Neuronal stem cell (in vitro differentiated cells): Measurements from ENCODE around the gene PCDHA8. TPM values are rescaled to one million over a fixed set of nuclear protein-coding genes. Genes with fewer than 3 reads are reported as not detected.

Source experiments
- DNase-seq: peaks from one replicate; pipeline ENCODE4 v3.0.0-alpha.2; 2013; ENCODE audit warnings: low spot score
- H2AFZ ChIP-seq: one replicate; pipeline ENCODE4 v1.6.1; 2013; ENCODE audit warnings: mild to moderate bottlenecking, low read length, inconsistent platforms
- H2AK5ac ChIP-seq: 2 replicates; pipeline ENCODE4 v1.6.1; 2013; ENCODE audit warnings: low read depth, mild to moderate bottlenecking, inconsistent platforms, low read length, moderate library complexity, mixed read lengths
- H2BK120ac ChIP-seq: 2 replicates; pipeline ENCODE4 v1.6.1; 2013; ENCODE audit warnings: low read depth, mild to moderate bottlenecking, inconsistent platforms, low read length, moderate library complexity, mixed read lengths
- H2BK12ac ChIP-seq: one replicate; pipeline ENCODE4 v1.6.1; 2013; ENCODE audit warnings: low read length, inconsistent platforms
- H2BK15ac ChIP-seq: 2 replicates; pipeline ENCODE4 v1.6.1; 2013; ENCODE audit warnings: mild to moderate bottlenecking, low read length, inconsistent platforms, mixed read lengths
- H2BK5ac ChIP-seq: one replicate; pipeline ENCODE4 v1.6.1; 2013; ENCODE audit warnings: inconsistent platforms, mild to moderate bottlenecking, low read length, moderate library complexity
- H3K14ac ChIP-seq: one replicate; pipeline ENCODE4 v1.6.1; 2013; ENCODE audit warnings: low read length, inconsistent platforms
- H3K18ac ChIP-seq: 2 replicates; pipeline ENCODE4 v1.6.1; 2013; ENCODE audit warnings: low read length, inconsistent platforms
- H3K23ac ChIP-seq: 2 replicates; pipeline ENCODE4 v1.6.1; 2013; ENCODE audit warnings: low read depth, mild to moderate bottlenecking, mixed read lengths, low read length, inconsistent platforms; ENCODE audit not compliant: poor library complexity
- H3K27ac ChIP-seq: replicated peaks from 3 replicates; pipeline ENCODE4 v1.5.1; 2013; ENCODE audit warnings: low read length, inconsistent platforms
- H3K27me3 ChIP-seq, 3 experiments: 2 replicates each; pipeline ENCODE4 v1.6.1; 2013; ENCODE audit warnings: low read length in 3 of 3, mild to moderate bottlenecking in 2 of 3, inconsistent platforms in 1 of 3, low read depth in 1 of 3, mixed read lengths in 1 of 3, moderate library complexity in 1 of 3; ENCODE audit not compliant: control insufficient read depth in 3 of 3, insufficient read depth in 3 of 3
- H3K36me3 ChIP-seq, 2 donors: replicated peaks in 1 of 2; 2 replicates each; pipeline ENCODE4 v1.6.1; 2013; ENCODE audit warnings: low read length in 2 of 2; ENCODE audit not compliant: control insufficient read depth in 2 of 2, insufficient read depth in 2 of 2
- H3K4ac ChIP-seq: 2 replicates; pipeline ENCODE4 v1.6.1; 2013; ENCODE audit warnings: inconsistent platforms, mild to moderate bottlenecking, low read length, moderate library complexity
- H3K4me1 ChIP-seq, 2 donors: 1 replicate in 1 of 2; 2 replicates in 1 of 2; pipeline ENCODE4 v1.6.1; 2013; ENCODE audit warnings: low read length in 2 of 2, low read depth in 1 of 2; ENCODE audit not compliant: control insufficient read depth in 2 of 2, insufficient read depth in 1 of 2
- H3K4me2 ChIP-seq: one replicate; pipeline ENCODE4 v1.6.1; 2013; ENCODE audit warnings: mild to moderate bottlenecking, low read length, inconsistent platforms; ENCODE audit not compliant: insufficient read depth, poor library complexity, severe bottlenecking
- H3K4me3 ChIP-seq, 2 donors: 2 replicates each; pipeline ENCODE4 v1.5.1; 2013; ENCODE audit warnings: low read length in 2 of 2, mild to moderate bottlenecking in 2 of 2, inconsistent platforms in 1 of 2, moderate library complexity in 1 of 2
- H3K79me1 ChIP-seq: one replicate; pipeline ENCODE4 v1.6.1; 2013; ENCODE audit warnings: low read depth, mild to moderate bottlenecking, inconsistent platforms, low read length, moderate library complexity
- H3K9ac ChIP-seq: one replicate; pipeline ENCODE4 v1.6.1; 2013; ENCODE audit warnings: mild to moderate bottlenecking, low read depth, low read length, inconsistent platforms; ENCODE audit not compliant: poor library complexity
- H3K9me3 ChIP-seq, 2 donors: replicated peaks in 1 of 2; 2 replicates each; pipeline versions ENCODE3 to v1.6.1; 2013; ENCODE audit warnings: low read length in 2 of 2, mild to moderate bottlenecking in 2 of 2, inconsistent platforms in 1 of 2, low read depth in 1 of 2, mixed read lengths in 1 of 2, moderate library complexity in 1 of 2; ENCODE audit not compliant: control insufficient read depth in 2 of 2, insufficient read depth in 1 of 2
- H4K8ac ChIP-seq: one replicate; pipeline ENCODE4 v1.6.1; 2013; ENCODE audit warnings: low read depth, mild to moderate bottlenecking, inconsistent platforms, low read length, moderate library complexity
- H4K91ac ChIP-seq: one replicate; pipeline ENCODE4 v1.6.1; 2013; ENCODE audit warnings: low read length, low read depth, mild to moderate bottlenecking, inconsistent platforms; ENCODE audit not compliant: poor library complexity
- WGBS, 2 donors: extraction: QIAGEN DNeasy Blood & Tissue Kit; methylation state at CpG; one replicate each; pipeline ENCODE4 v1.1.7; 2013; ENCODE audit warnings: missing lambda C conversion rate in 2 of 2, mixed read lengths in 1 of 2; ENCODE audit not compliant: insufficient read length in 2 of 2, insufficient replicate concordance in 1 of 2; ENCODE audit errors: extremely low coverage in 2 of 2; 5-methylcytosine and 5-hydroxymethylcytosine counted together
- polyA plus RNA-seq, 2 experiments: library from polyadenylated mRNA; stranded (reverse); fragments of 200-250 nt; gene quantifications; one replicate each; pipeline ENCODE4 v1.2.3, GENCODE V29; 2013

Gene PCDHA8, protein sequence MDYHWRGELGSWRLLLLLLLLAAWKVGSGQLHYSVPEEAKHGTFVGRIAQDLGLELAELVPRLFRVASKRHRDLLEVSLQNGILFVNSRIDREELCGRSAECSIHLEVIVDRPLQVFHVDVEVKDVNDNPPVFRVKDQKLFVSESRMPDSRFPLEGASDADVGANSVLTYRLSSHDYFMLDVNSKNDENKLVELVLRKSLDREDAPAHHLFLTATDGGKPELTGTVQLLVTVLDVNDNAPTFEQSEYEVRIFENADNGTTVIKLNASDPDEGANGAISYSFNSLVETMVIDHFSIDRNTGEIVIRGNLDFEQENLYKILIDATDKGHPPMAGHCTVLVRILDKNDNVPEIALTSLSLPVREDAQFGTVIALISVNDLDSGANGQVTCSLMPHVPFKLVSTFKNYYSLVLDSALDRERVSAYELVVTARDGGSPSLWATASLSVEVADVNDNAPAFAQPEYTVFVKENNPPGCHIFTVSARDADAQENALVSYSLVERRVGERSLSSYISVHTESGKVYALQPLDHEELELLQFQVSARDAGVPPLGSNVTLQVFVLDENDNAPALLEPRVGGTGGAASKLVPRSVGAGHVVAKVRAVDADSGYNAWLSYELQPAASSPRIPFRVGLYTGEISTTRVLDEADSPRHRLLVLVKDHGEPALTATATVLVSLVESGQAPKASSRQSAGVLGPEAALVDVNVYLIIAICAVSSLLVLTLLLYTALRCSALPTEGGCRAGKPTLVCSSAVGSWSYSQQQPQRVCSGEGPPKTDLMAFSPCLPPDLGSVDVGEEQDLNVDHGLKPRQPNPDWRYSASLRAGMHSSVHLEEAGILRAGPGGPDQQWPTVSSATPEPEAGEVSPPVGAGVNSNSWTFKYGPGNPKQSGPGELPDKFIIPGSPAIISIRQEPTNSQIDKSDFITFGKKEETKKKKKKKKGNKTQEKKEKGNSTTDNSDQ
- 0.13 TPM for polyA plus RNA-seq (2013, experiment 1 of 2)
- 0.14 TPM for polyA plus RNA-seq (2013, experiment 2 of 2)

DNA sequence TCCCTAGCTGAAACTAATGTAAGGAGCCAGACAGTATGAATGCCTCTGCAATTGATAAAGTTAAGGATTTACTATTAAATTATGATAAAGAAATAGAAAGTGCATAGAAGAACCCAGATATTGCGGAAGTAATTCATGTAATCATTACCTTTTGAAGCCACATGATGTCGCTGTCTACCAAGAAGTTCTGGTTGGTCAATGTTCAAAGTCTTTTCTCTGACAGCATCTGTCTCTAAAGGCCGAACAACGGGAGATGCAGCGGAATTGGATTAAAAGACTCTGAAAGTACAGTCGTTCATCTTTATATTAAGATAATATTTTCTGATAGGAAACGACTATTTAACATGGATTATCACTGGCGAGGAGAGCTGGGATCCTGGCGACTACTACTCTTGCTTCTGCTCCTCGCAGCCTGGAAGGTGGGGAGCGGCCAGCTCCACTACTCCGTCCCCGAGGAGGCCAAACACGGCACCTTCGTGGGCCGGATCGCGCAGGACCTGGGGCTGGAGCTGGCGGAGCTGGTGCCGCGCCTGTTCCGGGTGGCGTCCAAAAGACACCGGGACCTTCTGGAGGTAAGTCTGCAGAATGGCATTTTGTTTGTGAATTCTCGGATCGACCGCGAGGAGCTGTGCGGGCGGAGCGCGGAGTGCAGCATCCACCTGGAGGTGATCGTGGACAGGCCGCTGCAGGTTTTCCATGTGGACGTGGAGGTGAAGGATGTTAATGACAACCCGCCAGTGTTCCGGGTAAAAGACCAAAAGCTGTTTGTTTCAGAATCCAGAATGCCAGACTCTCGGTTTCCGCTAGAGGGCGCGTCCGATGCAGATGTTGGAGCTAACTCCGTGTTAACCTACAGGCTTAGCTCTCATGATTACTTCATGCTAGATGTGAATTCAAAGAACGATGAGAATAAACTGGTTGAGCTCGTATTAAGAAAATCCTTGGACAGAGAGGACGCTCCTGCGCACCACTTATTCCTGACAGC lies at the start of gene PCDHA8:
PCDHA8 (plus strand) TSS at position 210 of the 985 bp plus-strand sequence; CDS start at position 345, 135 bp downstream.
- no peak within 1 kb of the TSS for H4K91ac ChIP-seq
- H3K18ac ChIP-seq = no peak within 1 kb of the TSS
- no peak within 1 kb of the TSS for H3K4me2 ChIP-seq
- H2AK5ac ChIP-seq = no peak within 1 kb of the TSS
- H3K36me3 ChIP-seq = peaks cover under 1 to 21% of the 10 kb centered on the region in 2 donors
- H3K9ac ChIP-seq = no peak within 1 kb of the TSS
- peaks cover 4 to 53% of the 10 kb centered on the region in 2 donors for H3K9me3 ChIP-seq
- peak within 1 kb of the TSS; percentile 35 to 63 for H3K4me3 ChIP-seq
- DNase-seq = no peak
- H3K4me1 ChIP-seq = no peaks in the 10 kb centered on the region
- H2BK120ac ChIP-seq = no peak within 1 kb of the TSS
- H3K4ac ChIP-seq = no peak within 1 kb of the TSS
- peaks cover under 1% of the 10 kb centered on the region for H3K79me1 ChIP-seq
- H2BK15ac ChIP-seq = no peak within 1 kb of the TSS
- no peak within 1 kb of the TSS for H3K27ac ChIP-seq
- H3K14ac ChIP-seq = no peak within 1 kb of the TSS
- no peak within 1 kb of the TSS for H3K23ac ChIP-seq
- H2BK5ac ChIP-seq = no peak within 1 kb of the TSS
- WGBS, 2 donors = no CpG with 5 or more reads among the region's 47 CpGs
- no peak within 1 kb of the TSS for H2AFZ ChIP-seq
- no peak within 1 kb of the TSS for H4K8ac ChIP-seq
- H3K27me3 ChIP-seq = no peaks in the 10 kb centered on the region
- no peak within 1 kb of the TSS for H2BK12ac ChIP-seq

DNA sequence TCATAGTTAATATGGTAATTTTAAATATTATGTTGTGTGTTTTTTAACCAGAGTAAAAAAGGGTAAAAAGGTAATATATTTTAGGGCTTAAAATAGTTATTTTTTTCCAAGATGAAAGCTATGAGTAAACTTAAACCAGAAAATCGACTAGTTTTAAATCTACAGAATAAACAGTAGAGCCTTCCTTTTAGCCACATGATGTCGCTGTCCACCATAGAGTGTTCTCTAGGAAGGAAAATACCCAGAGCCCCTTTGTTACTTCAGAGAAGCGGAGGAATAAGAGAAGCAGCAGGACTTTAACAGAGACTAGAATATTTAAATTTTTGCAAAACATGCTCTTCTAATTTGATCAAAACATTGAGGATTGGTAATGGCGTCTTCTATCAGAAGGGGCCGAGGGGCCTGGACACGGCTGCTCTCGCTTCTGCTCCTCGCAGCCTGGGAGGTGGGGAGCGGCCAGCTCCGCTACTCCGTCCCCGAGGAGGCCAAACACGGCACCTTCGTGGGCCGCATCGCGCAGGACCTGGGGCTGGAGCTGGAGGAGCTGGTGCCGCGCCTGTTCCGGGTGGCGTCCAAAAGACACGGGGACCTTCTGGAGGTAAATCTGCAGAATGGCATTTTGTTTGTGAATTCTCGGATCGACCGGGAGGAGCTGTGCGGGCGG lies 46.3 kb upstream of the PCDHA8 start, which contains the start of gene PCDHA2:
PCDHA2 (plus strand) TSS at position 258 of the 664 bp plus-strand sequence.
- no CpG with 5 or more reads among the region's 27 CpGs for WGBS, 2 donors
- no peak within 1 kb of the TSS for H3K4ac ChIP-seq
- no peak within 1 kb of the TSS for H4K8ac ChIP-seq
- DNase-seq = no peak
- no peak within 1 kb of the TSS for H3K9ac ChIP-seq
- H2AK5ac ChIP-seq = no peak within 1 kb of the TSS
- H2BK5ac ChIP-seq = no peak within 1 kb of the TSS
- no peaks in the 10 kb centered on the region for H3K4me1 ChIP-seq
- no peaks in the 10 kb centered on the region for H3K27me3 ChIP-seq
- H3K9me3 ChIP-seq = peaks cover 24 to 41% of the 10 kb centered on the region in 2 donors
- H3K27ac ChIP-seq = no peak within 1 kb of the TSS
- no peak within 1 kb of the TSS for H3K23ac ChIP-seq
- H3K18ac ChIP-seq = no peak within 1 kb of the TSS
- H2BK15ac ChIP-seq = no peak within 1 kb of the TSS
- H3K79me1 ChIP-seq = peaks cover 3% of the 10 kb centered on the region
- H3K4me2 ChIP-seq = no peak within 1 kb of the TSS
- H2BK120ac ChIP-seq = no peak within 1 kb of the TSS
- H3K36me3 ChIP-seq = peaks cover 0 to 8% of the 10 kb centered on the region in 2 donors
- no peak within 1 kb of the TSS for H4K91ac ChIP-seq
- H3K4me3 ChIP-seq = peak within 1 kb of the TSS in 1 of 2 donors; percentile 73
- no peak within 1 kb of the TSS for H2BK12ac ChIP-seq
- H3K14ac ChIP-seq = no peak within 1 kb of the TSS
- no peak within 1 kb of the TSS for H2AFZ ChIP-seq

- Histone ChIP-seq H3K4me2 (no peak overlapping the region), H3K18ac (no peak overlapping the region), H3K4me3 (peak overlapping the region in 1 of 2 donors; percentile 73), H3K9ac (no peak overlapping the region), H2BK120ac (no peak overlapping the region), H3K4me1 (no peaks in the 10 kb centered on the region), H3K23ac (no peak overlapping the region), H2BK5ac (no peak overlapping the region), H2AFZ (no peak overlapping the region), H3K4ac (no peak overlapping the region), H4K91ac (no peak overlapping the region), H2BK12ac (no peak overlapping the region), H3K9me3 (peaks cover 24 to 44% of the 10 kb centered on the region in 2 donors), H3K79me1 (peaks cover 3% of the 10 kb centered on the region), H3K27ac (no peak overlapping the region), H2BK15ac (no peak overlapping the region), H4K8ac (no peak overlapping the region), H2AK5ac (no peak overlapping the region), H3K27me3 (no peaks in the 10 kb centered on the region), H3K14ac (no peak overlapping the region), H3K36me3 (peaks cover 0 to 8% of the 10 kb centered on the region in 2 donors)
- DNase-seq = no peak
- no CpG with 5 or more reads among the region's 15 CpGs for WGBS, 2 donors
These were observed 45.7 kb upstream of the PCDHA8 start for GRCh38 chr5:140795259-140795641.
